RPMI8226 (cell line): ENCODE data around the gene ELMO1.

Experiments
- DNase-seq: peaks from one replicate; pipeline ENCODE4 v3.0.0-alpha.2; 2015

Gene ELMO1

DNA sequence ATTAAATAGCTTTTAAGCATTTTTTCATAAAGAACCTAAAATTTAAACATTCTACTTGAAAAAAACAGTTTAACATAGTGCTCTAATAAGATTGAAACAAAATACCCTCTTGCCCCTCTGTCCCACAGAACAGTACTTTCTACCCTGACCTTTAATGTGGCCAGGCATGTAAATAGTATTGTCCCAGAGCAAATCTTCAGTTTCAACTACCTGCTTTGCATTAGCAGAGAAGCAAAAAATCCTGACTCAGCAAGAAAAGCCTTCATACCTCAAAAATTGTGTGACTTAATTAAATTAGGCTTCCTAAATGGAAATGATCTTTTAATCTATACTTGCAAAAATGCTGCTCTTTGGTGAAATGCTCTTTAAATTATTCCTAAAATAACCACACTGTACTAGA is 487.0 kb downstream of the ELMO1 start:
- peak; percentile 28 for DNase-seq

DNA sequence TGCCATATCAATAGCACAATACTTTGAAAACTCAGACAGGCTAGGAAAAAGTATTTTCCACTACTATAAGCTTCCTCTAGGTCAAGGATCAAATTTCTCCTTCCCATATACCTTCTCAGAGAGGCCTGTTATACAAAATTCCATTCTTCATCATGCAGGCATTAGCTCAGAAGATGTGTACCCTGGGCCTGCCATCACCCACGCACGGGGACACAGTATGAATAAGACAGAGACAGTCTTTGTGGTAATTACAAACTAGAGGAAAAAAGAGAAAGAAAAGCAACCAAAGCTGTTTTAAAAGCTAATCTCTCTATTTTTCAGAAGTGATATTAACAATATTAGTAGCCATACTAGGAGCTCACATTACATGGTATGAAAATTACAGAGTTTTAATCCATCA is 487.6 kb downstream of the ELMO1 start:
- DNase-seq, result no peak

DNA sequence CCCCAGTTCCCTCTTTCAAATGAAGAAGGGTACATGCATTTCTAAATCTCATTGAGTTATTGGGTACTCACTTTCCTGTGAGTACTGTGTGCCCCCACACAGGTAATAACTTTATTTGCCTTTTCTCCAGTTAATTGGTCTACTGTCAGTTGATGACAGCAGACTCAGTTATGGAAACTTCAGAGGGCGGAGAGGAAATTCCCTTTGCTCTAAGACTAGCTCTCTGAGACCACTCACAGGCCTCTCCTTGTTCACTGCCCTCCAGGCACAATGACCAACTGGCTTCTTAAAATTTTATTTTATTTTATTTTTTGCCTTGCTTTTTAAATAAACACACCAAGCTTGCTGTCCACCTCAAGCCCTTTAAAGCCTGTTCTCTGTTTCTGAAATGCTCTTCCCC is 488.6 kb downstream of the ELMO1 start:
- DNase-seq, result no peak

DNA sequence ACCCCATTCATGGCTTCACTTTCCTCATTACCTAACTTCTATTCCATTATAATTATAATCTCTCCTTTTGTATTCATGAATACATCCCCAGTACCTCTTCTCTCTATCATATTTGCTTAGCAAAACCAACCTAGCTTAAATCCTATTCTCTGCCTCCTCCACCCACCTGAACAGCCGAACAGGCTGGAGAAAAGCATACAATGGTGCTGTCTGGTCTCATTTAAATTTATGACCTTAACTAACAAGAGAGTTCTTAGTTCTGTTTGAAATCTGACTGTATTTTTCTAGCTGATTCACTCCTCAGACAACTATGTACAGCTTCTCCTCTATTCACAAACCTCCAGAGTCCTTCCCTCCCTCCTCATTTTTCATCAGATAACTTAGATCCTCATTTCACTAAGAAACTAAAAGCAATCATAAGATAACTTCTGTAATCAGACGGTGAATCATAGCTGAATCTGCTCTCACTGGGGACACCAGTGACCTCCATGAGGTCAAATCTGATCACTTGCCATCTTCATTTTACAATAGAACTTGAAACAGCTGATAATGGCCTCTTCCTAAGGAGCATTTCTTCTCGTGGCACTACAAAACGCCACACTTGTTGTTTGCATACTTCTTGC is 490.4 kb downstream of the ELMO1 start:
- no peak for DNase-seq

DNA sequence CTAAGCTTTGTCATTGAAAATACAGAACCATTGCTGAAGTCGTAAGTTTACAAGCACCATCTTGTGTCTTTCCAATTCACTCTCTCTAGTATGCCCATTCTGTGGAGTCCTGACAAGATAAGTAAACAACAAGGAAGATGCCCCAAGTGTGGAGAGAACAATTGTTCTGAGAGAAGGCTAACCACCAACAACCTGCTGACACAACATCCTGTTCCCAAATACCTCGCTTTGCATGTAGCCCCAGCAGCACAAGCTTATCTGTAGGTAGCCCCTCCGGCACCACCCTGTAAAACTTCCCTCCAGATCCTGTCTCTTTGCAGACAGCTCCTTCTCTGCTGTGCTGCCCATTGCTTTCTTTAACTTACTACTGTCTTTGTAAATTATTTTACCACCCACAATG is 491.0 kb downstream of the ELMO1 start:
- no peak for DNase-seq

DNA sequence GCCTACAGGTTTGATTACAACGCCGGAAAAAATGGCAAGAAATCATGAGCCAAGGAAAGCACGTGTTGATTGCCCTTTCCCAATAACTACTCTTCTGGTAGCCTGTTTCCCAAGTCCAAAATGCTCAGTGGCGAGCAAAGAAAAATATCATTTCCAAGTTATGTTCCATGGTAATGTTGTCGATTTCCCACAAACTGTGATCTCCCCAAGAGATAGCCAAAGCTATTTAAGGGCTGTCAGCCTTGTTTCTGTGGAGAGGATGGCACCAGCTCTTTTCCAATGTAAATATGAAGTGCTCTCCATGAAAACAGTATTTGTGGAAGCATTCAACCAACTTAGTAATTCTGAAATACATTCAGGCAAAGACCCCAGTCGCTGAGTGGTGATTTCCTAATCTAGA is 491.9 kb downstream of the ELMO1 start:
- no peak for DNase-seq

DNA sequence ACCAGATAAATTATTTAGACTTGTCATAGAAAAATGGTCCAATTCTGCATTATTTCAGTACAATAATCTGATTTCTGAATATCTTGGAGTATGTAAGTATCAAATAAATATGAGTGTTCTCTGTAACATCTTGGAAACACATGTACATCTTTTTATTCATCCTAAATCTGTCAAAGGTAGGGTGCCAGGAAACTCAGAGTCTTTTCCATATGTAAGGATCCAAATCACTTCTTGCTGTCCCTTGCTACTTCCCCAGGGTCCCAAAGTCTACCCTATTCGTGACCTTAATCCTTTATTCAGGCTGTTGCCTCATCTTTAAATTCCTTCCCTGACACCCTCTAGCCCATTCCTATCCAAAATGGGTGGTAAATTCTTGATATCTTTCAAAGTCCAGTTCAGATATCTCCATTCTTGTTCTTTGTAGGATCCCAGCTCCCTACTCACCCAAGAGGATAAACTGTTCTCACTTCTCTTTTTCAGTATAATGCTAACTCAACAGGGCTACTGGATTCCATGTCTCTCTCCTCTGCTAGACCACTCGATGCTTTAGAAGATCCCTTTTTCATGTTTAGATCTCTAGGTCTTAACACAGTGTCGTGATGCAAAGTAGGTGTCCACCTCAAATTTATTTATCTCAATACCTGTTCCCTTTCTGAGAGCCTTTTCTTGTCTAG is 493.1 kb downstream of the ELMO1 start:
- no peak for DNase-seq

DNA sequence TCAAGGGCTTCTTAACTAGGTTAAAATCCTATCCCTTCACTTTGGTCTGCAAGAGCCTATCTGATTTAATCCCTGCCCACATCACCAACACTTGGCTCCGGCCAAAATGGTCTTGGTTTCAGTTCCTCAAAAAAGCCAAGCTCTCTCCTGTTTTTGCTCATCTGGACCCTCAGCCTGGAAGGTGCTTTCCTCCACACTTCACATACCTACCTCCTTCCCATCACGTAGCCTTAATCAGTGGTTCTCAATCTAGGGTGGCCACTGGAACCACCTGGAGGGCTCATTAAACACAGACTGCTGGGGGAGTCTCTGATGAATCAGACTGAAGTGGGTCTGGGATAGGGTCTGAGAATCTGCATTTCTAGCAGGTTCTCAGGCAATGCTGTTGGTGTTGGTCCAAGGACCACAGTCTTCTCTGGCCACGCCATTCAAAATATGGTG is 497.4 kb downstream of the ELMO1 start:
- peak; percentile 79 for DNase-seq

DNA sequence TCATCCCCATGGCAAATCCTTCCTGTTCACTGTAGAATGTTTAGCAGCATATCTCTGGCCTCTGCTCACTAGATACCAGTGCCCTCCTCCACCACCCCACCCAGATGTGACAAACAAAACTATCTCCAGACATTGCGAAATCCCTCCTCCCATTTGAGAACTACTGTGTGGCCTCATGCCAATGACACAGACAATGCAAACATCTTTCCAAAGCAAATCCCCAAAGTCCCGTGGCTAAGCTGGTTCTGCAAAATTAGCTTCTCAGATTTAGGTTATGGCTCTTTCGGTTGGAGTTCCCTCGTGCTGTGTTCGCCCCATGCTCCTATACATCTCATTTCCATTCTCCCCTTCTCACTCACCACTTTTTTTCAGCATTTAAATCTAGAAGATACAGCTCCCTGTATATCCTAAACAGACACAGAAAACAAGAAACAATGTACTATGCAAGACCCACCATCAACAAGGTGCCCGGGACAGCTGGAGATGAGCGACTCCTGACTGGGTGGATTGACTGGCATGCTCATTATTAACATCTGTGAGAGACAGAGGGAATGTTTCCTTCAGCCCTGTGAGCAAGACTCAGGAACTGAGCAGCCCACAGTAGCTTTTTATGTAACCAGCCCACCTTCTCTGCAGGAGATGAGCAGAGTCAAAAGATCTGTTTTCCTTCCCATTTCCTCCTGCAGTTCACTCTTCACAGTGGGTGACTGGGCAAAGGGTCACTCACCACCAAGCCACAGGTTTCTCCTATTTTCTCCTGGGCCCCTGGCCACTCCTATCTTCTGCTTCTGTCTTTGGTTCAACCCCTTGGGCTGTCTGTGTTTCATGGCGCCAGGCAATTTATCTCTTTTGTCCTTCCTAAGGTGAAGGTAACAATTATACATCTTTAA is 498.7 kb downstream of the ELMO1 start:
- no peak for DNase-seq

DNA sequence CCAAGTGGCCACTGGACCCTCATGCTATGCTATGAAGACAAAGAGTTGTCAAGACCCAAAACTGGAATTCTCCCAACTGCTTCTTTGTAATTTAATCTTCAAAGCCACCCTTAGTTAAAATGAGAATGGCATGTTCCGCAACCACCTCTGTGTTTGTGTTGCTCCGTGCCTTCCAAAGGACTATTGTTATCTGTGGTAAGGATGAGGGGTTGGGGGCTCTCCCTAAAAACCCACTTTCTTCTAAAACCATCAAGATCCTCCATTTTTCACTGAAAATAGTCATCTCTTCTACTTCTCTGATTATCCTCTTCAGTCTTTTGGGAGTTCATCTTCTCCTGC is 502.3 kb downstream of the ELMO1 start:
- no peak for DNase-seq

DNA sequence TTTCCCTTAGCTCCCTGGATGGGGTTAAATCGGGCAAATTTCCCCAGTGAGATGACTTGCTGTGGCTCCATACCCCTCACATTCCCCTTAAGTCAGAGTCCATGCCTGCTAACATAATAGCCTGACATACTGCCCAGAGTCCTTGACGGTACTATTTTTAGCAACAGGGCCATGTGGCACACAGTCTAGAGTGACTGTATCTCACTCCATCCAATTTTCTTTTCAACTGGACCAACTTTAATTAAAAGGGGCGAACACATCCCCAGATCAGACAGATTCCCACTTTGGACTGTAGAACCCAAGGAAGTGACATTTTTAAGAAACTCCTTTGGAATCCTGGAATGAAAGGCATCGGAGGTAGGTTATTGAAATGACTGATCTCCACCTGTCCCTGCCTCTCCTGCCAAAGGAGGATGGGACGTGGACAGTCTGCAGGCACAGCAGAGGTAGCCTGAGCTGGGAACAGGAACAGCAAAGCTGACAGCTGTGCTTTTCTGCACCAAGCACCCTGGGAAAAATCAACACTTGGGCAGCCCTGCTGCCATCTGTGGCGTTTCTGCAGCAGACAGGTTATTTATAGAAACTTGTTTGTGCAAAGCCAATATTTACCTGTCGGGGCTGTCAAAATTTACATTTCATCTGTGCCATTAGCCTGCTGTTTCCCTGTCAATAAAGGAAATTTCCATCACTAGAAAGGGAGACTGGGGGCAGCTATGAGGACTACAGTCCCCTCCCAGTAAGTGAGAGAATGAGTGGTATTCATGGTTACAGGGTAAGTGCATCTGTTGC is 502.9 kb downstream of the ELMO1 start:
- peak; percentile 39 for DNase-seq

DNA sequence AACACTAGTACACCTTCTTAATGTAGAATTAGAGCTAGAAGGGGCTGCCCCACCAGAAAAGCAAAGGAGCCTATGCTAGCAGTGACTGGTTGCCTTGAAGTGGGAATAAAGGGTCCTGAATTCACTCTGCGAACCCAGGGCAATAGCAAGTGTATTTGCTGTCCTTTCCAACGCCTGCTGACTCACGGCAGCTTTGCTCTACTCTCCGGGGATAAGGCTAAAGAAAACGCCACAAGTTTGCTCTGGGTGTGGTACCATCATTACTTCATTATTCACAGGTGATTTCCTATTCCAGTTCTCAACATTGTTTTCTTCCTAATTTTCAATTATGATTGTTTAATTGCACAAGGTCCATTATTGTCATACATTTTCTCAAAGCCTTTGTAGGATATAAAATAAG is 503.8 kb downstream of the ELMO1 start:
- DNase-seq, result no peak

DNA sequence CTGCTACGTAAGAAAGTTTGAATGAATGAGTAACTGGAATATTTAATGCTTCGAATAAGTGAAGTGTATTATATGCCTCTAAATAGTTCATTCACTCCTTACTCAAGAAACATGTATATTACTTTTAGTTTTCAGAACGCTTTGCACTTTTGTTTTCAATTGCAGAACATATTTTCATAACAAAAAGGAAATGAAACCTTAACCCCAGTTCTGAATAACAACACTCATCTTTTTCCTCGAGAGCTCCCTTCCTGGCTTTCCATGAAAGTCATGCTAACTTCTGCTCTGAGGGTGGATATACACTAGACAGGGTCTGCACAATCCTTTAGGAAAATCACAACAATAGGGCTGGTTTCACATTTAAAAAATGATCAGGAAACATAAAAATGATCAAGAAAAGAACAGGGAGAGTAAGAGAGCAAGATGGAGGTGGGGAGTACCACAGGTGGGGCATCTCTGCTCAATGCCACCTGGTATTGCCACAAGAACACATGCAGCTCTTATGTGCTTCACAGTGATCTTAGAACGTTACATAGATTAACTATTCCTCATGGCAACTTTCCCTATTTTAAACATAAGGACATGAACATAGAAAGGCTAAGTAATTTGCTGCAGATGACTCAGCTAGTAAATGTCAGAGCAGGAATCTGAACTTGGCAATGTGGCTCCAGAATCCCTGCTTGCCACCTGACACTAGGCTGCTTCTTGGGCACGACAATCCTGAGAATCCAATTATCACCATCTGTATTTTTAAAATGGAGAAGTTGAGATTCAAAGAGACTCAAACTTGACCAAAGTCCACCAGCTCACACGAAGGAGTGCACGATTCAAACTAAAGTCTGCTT is 504.9 kb downstream of the ELMO1 start:
- DNase-seq, result no peak

DNA sequence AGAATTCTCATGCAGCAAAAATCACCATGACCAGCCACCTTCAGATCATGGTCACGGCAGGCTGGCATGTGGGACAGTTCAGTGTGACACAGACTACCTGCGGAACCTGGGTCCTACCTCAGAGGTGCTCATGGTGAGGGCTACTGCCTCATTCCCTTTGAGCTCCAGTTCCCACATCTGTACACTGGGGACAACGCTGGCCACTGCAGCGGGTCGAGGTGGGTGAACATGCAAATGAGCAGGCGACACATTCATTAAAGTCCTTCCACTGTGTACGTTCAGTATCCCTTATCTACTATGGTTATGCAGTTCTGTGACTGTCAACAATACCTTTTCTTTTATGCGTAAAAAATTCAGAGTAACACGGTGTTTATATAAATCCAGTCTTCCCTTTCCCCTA is 505.7 kb downstream of the ELMO1 start:
- no peak for DNase-seq

DNA sequence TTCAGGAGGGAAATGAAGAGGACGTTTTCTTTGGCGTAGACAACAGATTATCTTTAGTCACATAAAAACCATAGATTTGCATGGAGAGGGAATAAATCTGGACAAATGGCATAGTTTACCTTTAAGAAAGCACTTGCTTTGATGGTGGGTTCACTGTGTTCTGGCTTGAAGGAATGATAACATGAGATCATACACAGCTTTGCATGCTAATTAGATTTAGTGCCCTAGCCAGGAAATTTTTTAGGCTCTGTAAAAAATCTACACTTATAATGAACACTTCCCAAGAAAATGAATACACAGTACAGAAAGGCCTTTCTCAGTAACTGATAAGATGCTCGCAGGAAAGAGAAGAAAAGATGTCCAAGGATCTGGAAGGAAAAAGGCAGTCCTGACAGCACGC is 506.1 kb downstream of the ELMO1 start:
- DNase-seq, result no peak

DNA sequence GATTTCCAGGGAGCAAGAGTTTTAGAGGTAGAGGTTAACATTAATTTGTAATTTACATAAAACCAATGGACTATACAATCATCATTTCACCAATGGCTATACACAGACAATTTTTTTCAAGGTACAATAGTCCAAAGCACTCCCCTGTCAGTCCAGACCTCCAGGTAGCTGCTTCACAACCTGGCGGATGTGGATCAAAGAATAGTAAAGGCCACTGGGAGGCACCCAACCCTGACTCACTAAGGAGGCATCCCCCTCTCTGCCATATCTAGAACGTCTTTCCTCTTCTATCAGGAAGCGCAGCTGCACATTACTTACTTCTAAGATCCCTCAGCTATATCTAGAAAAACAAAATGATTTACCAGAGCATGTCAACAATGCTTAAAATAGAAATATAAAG is 506.6 kb downstream of the ELMO1 start:
- no peak for DNase-seq

DNA sequence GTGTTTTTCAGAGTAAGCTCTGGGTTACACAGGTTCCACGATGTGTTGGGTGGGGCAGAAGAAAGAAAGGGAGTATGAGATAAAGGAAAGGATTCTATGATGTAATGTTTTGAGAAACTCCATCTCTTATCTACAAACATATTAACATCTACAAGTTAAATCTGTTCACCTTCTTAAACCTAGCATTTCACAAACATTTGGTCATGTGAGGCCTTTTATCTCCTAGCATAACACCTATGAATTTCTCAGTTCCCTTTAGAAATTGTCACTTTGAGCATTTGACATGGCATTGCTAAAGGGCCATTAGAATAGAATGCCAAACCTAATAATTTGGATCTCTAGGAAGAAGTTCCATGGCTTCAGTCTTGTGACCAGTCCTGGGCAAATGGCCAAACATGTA is 507.3 kb downstream of the ELMO1 start:
- no peak for DNase-seq

DNA sequence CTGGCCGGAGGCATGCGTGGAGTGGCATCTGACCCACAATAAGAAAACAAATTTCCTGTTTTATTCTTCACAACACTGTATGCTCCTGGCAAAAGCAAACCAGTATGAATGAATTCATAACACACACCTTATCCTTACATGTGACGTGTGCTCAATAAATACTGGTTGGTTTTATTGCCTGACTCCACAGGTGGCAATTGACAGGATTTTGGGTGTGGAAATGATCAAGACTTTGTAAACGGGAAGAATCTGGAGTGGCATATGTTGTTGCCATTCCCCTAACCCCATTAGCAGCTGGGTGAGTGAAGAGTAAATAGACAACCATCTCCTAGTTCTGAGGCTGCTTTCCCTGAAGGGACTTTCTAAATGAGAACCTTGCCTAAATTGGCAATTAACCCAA is 508.8 kb downstream of the ELMO1 start:
- no peak for DNase-seq

DNA sequence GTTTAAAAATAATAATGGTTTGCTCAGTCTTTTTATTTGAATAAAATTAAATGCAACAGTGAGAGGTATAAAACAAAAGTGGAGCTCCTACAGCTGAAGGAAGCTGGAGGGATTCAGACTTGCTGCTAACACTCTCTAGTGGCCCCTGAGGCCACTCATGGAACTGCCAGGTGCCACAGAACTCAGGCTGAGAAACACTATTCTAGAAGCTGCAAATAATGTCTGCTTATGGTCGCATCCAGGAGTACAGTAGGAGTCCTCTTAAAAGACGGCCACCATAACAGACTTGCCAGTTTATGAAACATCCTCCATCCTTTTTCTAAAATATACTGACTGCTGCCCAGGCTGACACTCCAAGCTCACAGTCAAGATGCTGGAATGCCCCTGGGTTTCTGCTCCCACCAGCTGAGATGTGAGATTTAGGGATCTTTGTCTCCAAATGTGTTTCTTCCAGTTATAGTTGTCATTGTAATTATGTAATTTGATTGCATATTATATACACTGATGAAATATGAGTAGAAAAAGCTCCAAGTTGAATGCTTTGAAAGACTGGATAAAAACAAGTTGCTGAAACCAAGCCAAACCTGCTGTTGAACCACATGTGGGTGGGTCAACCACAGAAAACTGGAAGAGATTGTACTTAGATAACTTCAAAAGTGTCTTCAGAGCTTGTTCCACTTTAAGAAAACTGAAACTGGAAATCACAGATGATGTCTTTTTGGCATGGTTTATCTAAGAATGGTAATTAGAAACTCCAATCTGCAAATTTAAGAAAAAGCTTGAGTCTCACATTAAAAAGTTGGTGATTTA is 510.7 kb downstream of the ELMO1 start:
- DNase-seq, result no peak

DNA sequence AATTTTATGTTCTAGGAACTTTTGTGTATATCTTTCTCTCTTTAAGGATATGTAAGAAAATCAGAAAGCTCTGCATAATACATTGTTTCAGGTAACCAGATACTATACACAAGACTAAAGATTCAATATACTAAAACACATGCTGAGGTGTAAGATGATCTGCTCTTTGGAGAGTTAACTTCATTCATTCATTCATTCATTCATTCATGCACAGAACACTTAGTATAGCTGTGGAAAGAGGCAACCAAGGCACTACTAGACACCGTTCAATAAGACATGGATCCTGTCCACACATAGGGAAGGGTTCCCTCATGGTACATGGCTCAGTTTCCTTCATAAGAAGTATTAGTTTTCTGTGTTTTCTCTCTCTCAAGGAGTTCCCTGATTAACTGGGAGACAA is 516.8 kb downstream of the ELMO1 start:
- DNase-seq, result no peak

DNA sequence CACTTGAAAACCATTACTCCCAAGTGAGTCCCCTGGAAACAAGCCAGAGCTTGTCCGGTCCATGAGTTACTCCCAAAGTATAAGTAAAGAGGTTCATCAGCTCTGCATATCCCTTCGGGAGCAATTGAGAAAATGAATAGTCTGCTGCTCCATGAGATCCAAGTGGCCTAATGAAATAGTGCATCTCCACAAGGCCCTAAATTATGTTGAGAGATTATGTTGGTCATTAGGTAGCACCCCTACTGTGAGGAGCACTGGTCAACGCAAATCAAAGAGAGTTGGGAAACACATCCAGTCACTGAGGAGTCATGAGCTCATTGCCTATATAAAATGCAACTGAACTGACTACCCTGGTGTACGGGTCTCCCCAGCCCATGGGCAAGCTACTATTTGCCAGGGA is 518.9 kb downstream of the ELMO1 start:
- DNase-seq, result no peak

DNA sequence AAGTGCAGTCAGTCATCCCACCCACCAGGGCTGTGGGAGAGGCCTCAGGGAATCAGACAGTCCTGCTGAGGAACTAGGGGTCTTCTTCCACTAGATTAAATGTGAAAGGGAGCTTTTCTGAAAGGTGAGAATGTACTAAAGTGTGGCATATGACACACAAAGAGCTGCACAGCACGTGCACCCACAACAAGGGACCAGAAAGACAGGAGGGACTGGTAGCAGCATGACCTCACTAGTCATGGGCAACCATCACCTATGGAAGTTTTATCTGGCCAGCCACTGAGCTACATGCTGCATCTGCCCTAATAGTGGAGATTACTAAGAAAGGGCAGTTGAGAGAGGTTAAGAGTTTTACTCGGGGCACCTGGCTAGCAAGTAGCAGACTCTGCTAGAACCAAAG is 519.9 kb downstream of the ELMO1 start:
- no peak for DNase-seq
